GM18873 (cell line): ENCODE measurements around the gene ADAMTSL1.

Experiments used
- ATAC-seq: cut with Tn5 transposase; IDR thresholded peaks from one replicate; pipeline ENCODE4 v1.9.1; 2021; ENCODE audit warnings: mild to moderate bottlenecking, moderate library complexity, moderate number of reproducible peaks; ENCODE audit not compliant: unreplicated experiment, low FRiP score

Gene ADAMTSL1

DNA sequence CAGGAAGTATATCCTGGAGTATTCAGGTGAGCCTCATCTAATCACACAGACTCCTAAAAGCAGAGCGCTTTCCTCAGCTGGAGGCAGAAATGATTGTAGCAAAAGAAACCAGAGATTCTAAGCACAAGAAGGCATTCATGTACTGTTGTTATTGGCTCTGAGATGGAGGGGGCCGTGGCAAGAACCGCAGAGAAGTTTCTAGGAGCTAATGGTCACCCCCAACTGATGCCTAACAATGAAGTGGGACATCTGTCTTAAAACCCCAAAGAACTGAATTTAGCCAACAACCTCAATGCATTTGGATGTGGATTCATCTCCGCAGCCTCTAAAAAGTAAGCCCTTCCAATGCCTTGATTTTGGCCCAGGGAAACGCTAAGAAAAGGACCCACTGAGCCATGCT lies 76.3 kb downstream of the ADAMTSL1 start:
- no peak for ATAC-seq

DNA sequence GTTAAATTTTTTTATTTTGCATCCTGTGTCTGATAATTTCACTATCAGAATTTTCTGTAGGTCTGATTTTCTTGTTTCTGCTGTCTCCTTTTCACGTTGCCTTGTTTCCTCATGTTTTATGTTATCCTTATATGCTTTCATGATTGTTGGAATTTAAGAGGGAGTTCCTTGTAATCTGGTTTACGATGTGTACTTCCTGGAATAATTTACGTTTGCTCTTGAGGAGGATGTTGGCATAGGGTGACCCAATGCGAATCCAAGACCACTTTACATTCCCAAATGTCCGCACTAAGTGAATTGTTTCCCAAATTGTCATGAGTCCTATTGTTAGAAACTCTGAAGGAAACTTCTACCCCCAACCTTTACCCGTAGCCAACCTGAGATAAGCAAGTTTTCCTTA lies 80.3 kb downstream of the ADAMTSL1 start:
- no peak for ATAC-seq

DNA sequence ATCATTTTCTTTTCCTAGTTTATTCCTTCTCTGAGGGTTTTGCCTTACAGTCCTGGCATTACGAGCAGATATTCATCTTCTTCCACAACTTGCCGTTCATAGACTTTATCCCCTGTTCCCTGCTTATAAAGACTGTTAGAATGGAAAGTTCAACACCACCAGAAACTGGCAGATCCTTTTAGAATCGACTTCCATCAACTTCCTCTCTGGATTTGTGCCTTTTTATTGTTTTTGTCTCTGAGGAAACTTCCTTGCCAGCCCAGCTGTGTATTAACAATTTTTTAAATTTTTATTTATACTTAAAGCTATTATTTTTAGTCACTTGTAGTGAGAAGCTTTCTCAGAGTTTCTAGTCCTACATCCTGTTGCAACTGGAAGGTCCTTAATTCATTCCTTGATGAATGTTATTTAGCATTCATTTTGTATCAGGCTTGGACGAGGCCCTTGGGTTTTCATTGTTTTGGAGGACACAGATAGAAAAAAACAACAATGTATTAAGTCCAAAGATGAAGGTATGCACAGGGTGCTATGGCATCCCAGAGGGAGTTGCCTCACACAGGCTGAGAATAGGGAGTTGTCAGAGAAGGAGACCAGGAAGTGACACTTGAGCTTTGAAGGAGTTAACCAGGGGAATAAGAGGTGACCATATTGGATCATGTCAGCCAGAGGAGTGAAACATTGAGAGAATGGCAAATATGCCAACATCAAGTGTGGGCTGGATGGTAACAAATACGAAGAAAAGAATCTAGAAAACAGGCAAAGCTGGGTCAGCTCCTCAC lies 81.3 kb downstream of the ADAMTSL1 start:
- ATAC-seq: no peak

DNA sequence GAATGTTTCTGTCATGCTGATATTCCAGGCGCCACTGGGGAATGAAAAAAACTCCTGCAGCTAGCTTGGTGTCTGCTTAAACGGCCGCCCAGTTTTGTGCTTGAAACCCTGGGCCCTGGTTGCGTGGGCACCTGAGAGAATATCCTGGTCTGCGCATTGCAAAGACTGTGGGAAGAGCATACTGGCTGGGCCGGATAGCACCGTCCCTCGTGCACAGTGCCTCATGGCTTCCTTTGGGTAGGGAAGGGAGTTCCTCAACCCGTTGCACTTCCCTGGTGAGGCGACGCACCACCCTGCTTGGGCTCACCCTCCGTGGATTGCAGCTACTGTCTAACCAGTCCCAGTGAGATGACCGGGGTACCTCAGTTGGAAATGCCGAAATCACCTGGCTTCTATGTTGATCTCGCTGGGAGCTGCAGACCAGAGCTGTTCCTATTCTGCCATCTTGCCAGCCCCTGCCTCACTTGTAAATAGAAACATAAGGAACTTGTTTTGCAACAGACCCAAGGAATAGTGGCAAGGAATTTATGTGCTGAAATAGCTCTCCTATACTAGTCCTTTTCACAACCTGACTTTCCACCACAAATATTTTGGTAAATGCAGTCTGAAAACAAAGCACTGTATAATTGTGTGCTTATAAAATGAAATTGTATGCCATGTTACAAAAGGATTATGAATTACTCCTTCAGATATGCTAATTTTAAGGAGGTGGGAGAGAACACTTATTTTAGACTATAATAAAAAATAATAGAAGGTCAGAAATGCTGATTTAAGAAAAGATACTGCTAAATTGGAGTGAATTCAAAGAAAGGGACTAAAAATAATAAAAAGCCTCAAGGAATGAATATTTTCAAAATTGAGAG lies 90.3 kb downstream of the ADAMTSL1 start:
- no peak for ATAC-seq

- no peak for ATAC-seq
Observed at GRCh38 chr9:18566121-18566520, 92.2 kb downstream of the ADAMTSL1 start.

DNA sequence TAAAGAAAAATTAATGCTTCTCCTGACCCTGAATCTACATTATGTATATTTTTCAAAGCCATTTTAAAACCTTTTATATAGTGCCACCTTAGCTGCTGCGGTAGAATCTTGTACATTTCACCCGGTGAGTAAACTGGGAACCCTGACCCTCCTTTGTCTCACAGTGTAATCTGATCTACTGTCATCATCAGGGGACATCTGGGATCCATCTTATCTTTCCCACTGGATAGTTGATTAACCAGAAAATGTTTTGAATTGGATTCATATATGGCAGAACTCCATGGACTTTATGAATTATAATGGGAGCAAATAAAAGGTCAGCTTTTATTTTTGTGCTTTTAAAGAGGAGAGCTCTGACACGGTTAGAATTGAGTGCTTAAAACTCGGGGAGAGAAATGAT lies 95.0 kb downstream of the ADAMTSL1 start:
- ATAC-seq: no peak

DNA sequence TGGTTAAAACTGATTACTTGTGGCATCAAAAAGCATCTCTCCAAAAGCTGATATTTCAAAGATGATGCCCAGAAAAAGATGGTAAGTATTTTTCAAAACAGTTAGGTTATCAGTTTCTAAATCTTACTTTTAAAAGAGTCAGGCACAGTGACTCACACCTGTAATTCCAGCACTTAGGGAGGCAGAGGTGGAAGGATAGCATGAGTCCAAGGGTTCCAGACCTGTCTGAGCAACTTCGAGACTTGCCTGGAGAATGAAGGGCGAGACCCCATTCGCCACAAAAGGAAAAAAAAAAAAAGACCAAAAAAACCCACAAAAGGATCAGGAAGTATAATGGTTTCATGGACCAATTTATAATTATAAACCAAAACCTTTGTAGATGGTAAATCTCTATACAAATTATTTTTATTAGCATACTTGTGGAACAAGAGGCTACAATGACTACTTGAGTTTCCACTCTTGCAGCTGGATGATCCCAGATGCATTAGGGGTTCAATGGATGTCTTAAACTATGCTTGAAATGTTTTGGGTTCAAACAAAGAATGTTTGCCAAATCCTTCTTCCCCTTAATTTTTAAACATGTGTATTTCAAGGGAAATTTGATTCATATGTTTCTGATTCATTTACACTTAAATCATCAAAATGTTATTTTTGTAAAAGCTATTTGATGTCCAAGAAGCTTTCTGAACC lies 96.1 kb downstream of the ADAMTSL1 start:
- no peak for ATAC-seq

GRCh38 chr9:18573021-18573556 lies 99.1 kb downstream of the ADAMTSL1 start:
- no peak for ATAC-seq

DNA sequence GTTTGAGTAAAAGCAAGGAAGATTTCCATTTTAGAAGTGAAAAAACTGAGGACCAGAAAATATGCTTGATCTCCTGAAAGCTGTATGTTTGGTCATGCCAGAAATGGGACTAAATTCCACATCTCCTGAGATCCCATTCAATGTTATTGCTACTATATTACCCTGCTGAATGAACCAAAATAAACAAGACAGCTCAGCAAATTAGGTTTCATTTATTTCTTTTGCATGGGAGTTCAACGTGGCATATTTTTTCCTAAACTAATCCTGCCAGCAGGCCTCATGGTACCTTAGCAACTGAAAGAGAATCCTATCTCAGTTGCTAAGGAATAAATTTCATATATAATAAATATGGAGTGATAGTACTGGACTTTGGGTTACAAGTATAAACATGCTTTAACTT lies 101.7 kb downstream of the ADAMTSL1 start:
- ATAC-seq: no peak

DNA sequence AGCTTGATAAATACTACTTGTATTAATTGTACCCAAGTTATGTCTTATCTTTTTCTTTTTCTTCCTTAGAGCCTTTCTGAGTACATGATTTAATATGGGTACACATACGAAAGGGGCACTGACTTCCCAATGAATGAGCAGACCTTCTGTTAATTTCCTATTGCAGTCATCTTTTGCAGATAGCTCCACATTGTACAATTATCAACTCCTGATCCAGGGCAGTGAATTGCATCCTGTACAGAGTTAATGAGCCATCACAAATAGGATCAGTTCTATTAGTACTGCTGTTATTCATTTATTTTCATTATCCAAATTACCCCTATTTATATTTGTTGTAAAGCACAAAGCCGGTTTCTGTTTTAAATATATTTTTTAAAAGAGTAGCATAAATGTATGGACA lies 105.6 kb downstream of the ADAMTSL1 start:
- no peak for ATAC-seq

- ATAC-seq: no peak
Observed at GRCh38 chr9:18580151-18580550, 106.2 kb downstream of the ADAMTSL1 start.

DNA sequence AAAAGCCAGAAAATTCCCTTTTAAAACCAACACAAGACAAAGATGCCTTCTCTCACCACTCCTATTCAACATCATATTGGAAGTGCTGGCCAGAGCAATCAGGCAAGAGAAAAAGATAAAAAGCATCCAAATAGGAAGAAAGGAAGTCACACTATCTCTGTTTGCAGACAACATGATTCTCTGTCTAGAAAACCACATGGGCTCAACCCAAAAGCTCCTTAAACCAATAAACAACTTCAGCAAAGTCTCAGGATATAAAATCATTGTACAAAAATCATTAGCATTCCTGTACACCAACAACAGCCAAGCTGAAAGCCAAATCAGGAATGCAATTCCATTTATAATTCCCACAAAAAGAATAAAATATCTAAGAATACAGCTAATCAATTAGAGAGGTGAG lies 112.0 kb downstream of the ADAMTSL1 start:
- no peak for ATAC-seq

GRCh38 chr9:18588002-18588401 lies 114.0 kb downstream of the ADAMTSL1 start:
- ATAC-seq: no peak

GRCh38 chr9:18591261-18591660 lies 117.3 kb downstream of the ADAMTSL1 start:
- no peak for ATAC-seq

DNA sequence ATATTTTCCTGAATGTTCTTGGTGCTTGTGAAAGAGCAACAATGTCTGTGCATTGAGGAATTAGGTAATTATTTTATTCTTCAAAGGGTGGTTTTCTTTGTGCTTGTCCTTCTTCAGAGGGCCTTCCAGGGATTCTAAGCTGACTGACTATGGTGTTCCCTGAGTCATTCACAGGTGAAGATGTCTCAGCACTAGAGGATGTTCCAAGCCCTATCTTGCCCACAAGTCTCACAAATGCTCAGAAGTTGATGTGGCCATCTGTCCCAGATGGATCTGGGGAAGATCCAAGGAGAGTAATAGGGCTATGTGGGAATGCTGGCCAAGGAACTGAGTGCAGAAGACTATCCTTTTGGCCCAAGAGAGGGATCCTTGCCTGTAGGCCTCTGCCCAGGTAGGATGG lies 120.9 kb downstream of the ADAMTSL1 start:
- ATAC-seq: no peak

DNA sequence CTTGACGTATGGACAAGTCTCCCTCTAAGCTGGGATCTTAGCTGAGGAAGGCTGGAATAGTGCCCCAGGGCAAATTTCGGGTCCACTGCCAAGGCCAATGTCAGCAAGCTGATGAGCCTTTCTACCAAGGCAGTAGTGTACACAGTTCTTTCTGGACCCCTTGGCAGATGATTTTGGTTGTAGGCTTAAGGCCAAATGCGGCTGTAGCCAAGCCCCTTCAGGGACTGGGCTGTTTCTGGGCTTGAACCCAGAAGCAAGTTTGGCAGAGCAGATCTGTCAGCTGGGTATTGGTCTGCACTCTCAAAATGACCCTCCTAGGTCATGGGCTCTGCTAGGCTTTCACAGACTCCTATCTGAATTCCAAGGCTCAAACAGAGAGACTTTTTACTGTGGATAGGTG lies 121.6 kb downstream of the ADAMTSL1 start:
- no peak for ATAC-seq

- ATAC-seq: no peak
Observed at GRCh38 chr9:18596920-18597319, 123.0 kb downstream of the ADAMTSL1 start.

DNA sequence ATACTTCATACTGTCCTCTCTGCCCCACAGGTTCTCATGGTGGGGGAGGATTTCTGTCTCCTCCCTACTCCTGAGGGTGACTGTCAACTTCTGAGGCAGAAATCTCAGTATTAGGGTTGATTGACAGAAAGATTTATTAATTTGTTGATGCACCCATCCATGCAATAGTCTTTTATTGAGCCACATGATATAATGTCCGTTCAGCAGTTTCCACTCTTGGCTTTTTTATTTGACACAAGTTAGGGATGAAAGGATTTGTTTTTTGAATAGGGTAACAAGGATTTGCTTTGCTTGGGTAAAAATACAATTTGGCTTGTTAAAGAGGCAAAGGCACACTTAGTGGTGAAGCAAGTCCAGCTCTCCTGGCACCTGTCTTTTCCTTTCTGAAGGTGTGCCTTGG lies 125.0 kb downstream of the ADAMTSL1 start:
- ATAC-seq: no peak

GRCh38 chr9:18601026-18601425 lies 127.1 kb downstream of the ADAMTSL1 start:
- no peak for ATAC-seq

DNA sequence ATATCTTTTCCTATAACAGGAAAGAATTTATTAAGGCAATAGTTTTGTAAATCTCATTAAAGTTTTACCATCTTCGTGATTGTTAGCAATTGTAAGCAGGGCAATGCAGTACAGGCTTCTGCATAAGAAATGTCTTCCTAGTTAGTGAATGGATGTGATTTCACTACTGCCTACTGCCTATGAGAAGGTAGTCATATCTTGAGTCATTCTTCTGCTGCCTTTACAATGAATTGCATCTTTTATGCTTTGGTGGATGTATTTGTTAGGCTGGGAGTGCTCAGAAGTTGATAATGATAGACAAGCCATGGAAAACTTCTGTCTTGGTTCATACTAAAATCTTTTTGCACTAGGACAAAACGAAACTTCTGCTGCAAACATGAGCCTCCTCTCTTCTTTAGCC lies 128.0 kb downstream of the ADAMTSL1 start:
- ATAC-seq: no peak
